ENCODE measurements around the gene PHACTR3.

- TF ChIP-seq CTCF (IDR thresholded peaks at IDR 0.05) (no peak), EZH2phosphoT487 (IDR thresholded peaks at IDR 0.05) (no peak), EZH2 (IDR thresholded peaks at IDR 0.05) (no peak)
These were observed 32.5 kb downstream of the PHACTR3 start for GRCh38 chr20:59636766-59637370.

All from neural progenitor cell (in vitro differentiated cells).